Measurements from ENCODE around the gene DRAM2. TPM values are rescaled to one million over a fixed set of nuclear protein-coding genes. Genes with fewer than 3 reads are reported as not detected.
A peak's percentile ranks its signal among the peaks of the same experiment; 100 is the strongest.

Gene DRAM2
- total and polyA plus RNA-seq, 9 of the 15 experiments (the other 6 are each of a cell fraction or from before 2014, with no cell fraction given), result 29.0 to 161 (median 53.5) TPM

GRCh38 chr1:111139956-111140679, at the start of gene DRAM2, which contains the start of gene CEPT1 (continued):
- TF ChIP-seq HDAC3 (IDR thresholded peaks at IDR 0.05; ENCODE audit: borderline replicate concordance, partially characterized antibody) (no peak), ZNF668 (CRISPR knock-in tag; IDR thresholded peaks at IDR 0.05) (no peak), RFX7 (CRISPR knock-in tag; IDR thresholded peaks at IDR 0.05) (no peak), ZNF124 (CRISPR knock-in tag; IDR thresholded peaks at IDR 0.05) (no peak), ZNF699 (CRISPR knock-in tag; IDR thresholded peaks at IDR 0.05; ENCODE audit: insufficient replicate concordance) (no peak), DEAF1 (CRISPR knock-in tag; IDR thresholded peaks at IDR 0.05) (no peak), E2F3 (CRISPR knock-in tag; IDR thresholded peaks at IDR 0.05) (no peak), SRSF9 (IDR thresholded peaks at IDR 0.05; ENCODE audit: borderline replicate concordance, low read depth, low read length) (no peak), ZNF740 (CRISPR knock-in tag; IDR thresholded peaks at IDR 0.05) (no peak), ZNF740 (tag; IDR thresholded peaks at IDR 0.05) (no peak), JUND (IDR thresholded peaks at IDR 0.05; ENCODE audit: borderline replicate concordance, low read depth, low read length) (peak; percentile 30; the same call in 1 of the 2 replicates), JUND (tag; IDR thresholded peaks at IDR 0.05; ENCODE audit: borderline replicate concordance, low read depth, low read length) (peak; percentile 24; the same call in 1 of the 3 replicates), ZFX (CRISPR knock-in tag; IDR thresholded peaks at IDR 0.05) (peak; percentile 87), ZBTB9 (CRISPR knock-in tag; IDR thresholded peaks at IDR 0.05) (0 out of 2 replicates have a peak, but pooled peaks have one; percentile 27), HLTF (IDR thresholded peaks at IDR 0.05) (peak; percentile 34; the same call in 1 of the 2 replicates), AFF1 (IDR thresholded peaks at IDR 0.05; ENCODE audit: low read depth in 1 of 2, partially characterized antibody in 2 of 2) (no peak), IRF1 (CRISPR knock-in tag; IDR thresholded peaks at IDR 0.05; ENCODE audit: borderline replicate concordance) (no peak)

All from K562 (cell line).